ENCODE measurements around the gene APBA1.

APBA1 gene

DNA sequence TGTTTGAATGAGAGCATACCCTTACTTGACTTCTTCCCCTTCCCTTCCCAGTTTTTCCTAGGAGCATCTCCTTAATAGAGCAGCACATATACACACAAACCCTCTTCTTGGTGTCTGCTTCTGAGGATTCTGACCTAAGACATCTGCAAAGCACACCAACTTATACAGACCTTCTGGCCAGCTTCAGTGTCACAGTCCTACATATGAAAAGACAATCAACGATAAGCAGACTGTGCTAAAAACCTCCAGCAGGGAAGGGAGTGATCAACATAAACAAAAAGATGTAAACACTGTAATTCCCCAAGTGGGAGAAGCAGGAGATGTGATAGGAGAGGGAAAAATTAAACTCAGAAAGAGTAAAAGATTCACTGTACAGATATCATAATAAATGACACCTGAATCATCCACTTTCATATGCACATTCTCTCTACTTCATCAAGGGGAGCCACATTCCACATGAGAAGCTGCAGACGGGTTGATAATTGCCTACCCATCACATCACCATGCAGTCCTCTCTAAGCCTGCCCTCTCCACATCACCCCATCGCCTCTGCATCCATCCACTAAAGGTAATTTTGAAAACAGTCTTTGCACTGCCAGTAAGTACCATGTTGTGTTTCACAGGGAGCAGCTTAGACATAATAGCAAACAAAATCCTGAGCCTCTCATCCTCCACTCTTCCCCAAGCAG lies 13.0 kb downstream of the APBA1 start:
- H3K36me3 ChIP-seq (ENCODE audit: control insufficient read depth, insufficient read depth, low read length) = no peaks in the 10 kb centered on the region
- no peak for DNase-seq (ENCODE audit: extremely low read depth, insufficient read length)
- no peak overlapping the region for H3K4me3 ChIP-seq (replicated peaks; ENCODE audit: low read depth, low read length)
- TF ChIP-seq, protein P1, sequence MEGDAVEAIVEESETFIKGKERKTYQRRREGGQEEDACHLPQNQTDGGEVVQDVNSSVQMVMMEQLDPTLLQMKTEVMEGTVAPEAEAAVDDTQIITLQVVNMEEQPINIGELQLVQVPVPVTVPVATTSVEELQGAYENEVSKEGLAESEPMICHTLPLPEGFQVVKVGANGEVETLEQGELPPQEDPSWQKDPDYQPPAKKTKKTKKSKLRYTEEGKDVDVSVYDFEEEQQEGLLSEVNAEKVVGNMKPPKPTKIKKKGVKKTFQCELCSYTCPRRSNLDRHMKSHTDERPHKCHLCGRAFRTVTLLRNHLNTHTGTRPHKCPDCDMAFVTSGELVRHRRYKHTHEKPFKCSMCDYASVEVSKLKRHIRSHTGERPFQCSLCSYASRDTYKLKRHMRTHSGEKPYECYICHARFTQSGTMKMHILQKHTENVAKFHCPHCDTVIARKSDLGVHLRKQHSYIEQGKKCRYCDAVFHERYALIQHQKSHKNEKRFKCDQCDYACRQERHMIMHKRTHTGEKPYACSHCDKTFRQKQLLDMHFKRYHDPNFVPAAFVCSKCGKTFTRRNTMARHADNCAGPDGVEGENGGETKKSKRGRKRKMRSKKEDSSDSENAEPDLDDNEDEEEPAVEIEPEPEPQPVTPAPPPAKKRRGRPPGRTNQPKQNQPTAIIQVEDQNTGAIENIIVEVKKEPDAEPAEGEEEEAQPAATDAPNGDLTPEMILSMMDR (IDR thresholded peaks at IDR 0.05; ENCODE audit: insufficient read depth, low read length, poor library complexity, severe bottlenecking) = no peak
- H3K27me3 ChIP-seq (replicated peaks; ENCODE audit: control insufficient read depth, insufficient read depth, low read length) = no peaks in the 10 kb centered on the region

- TF ChIP-seq, protein P1 (IDR thresholded peaks at IDR 0.05; ENCODE audit: insufficient read depth, low read length, poor library complexity, severe bottlenecking) = no peak
- DNase-seq (ENCODE audit: extremely low read depth, insufficient read length) = no peak
Observed at GRCh38 chr9:69657269-69657668, 14.9 kb downstream of the APBA1 start.

DNA sequence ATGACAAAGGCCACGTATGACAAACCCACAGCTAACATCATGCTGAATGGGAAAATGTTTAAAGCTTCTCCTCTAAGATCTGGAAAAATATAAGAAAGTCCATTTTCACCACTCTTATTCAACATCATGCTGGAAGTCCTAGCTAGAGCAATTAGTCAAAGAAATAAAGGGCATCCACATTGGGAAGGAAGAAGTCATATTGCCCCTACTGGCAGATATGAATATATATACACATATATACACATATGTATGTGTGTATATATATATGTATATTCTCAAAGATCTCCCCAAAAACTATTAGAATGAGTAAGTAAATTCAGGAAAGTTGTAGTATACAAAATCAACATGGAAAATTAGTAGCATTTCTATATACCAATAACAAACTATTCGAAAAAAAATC lies 17.1 kb downstream of the APBA1 start:
- DNase-seq (ENCODE audit: extremely low read depth, insufficient read length) = no peak
- Histone ChIP-seq H3K36me3 (ENCODE audit: control insufficient read depth, insufficient read depth, low read length) (no peaks in the 10 kb centered on the region), H3K27me3 (replicated peaks; ENCODE audit: control insufficient read depth, insufficient read depth, low read length) (no peaks in the 10 kb centered on the region), H3K4me3 (replicated peaks; ENCODE audit: low read depth, low read length) (no peak overlapping the region)
- TF ChIP-seq, protein P1 (IDR thresholded peaks at IDR 0.05; ENCODE audit: insufficient read depth, low read length, poor library complexity, severe bottlenecking) = peak; percentile 0

More at GRCh38 chr9:69657269-69657668, 14.9 kb downstream of the APBA1 start:
- no peak overlapping the region for H3K4me3 ChIP-seq (replicated peaks; ENCODE audit: low read depth, low read length)
- no peaks in the 10 kb centered on the region for H3K27me3 ChIP-seq (replicated peaks; ENCODE audit: control insufficient read depth, insufficient read depth, low read length)
- H3K36me3 ChIP-seq (ENCODE audit: control insufficient read depth, insufficient read depth, low read length) = no peaks in the 10 kb centered on the region

- Histone ChIP-seq H3K27me3 (replicated peaks; ENCODE audit: control insufficient read depth, insufficient read depth, low read length) (no peaks in the 10 kb centered on the region), H3K36me3 (ENCODE audit: control insufficient read depth, insufficient read depth, low read length) (no peaks in the 10 kb centered on the region), H3K4me3 (replicated peaks; ENCODE audit: low read depth, low read length) (no peak overlapping the region)
- DNase-seq (ENCODE audit: extremely low read depth, insufficient read length) = no peak
- TF ChIP-seq, protein P1 (IDR thresholded peaks at IDR 0.05; ENCODE audit: insufficient read depth, low read length, poor library complexity, severe bottlenecking) = no peak
Observed at GRCh38 chr9:69653261-69653660, 18.9 kb downstream of the APBA1 start.

DNA sequence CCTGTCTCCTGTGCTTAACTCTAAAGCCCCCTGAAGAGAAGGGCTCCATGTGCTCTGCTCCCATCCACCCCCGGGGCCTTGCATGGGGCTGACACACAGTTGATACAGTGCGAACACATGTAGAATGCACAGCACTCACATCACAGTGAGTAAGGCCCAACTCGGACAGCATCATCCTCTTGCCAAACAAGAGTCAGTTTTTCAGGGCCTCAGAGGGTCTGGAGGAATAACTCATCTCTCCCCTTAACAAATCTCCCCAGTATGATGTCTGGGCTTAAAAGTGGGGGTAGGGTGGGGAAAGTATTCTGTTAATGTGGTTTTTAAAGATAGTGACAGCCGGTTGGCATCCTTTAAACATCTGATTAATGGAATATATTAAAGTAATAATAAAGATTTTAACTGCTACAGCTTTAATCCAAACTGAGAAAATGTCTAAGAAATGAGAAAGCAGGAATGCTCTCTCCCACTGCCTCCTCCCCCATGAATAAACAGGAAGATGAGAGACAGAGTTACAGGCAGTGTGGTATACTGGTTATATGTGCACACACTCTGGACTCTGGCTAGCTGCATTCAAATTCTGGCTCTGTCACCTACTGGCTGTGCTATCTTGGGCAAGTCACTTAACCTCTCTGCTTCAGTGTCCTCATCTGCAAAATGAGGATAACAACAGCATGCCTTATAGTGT lies 22.5 kb downstream of the APBA1 start:
- no peaks in the 10 kb centered on the region for H3K36me3 ChIP-seq (ENCODE audit: control insufficient read depth, insufficient read depth, low read length)
- no peak for DNase-seq (ENCODE audit: extremely low read depth, insufficient read length)
- TF ChIP-seq, protein P1 (IDR thresholded peaks at IDR 0.05; ENCODE audit: insufficient read depth, low read length, poor library complexity, severe bottlenecking) = no peak

More for the DNA sequence above, 22.5 kb downstream of the APBA1 start:
- no peaks in the 10 kb centered on the region for H3K27me3 ChIP-seq (replicated peaks; ENCODE audit: control insufficient read depth, insufficient read depth, low read length)
- no peak overlapping the region for H3K4me3 ChIP-seq (replicated peaks; ENCODE audit: low read depth, low read length)

Data from GM06990 (cell line).